Measurements from ENCODE around the gene CYP4A11. TPM values are rescaled to one million over a fixed set of nuclear protein-coding genes. Genes with fewer than 3 reads are reported as not detected.
"Not testable (repeated sequence)": the region's sequence is repeated elsewhere in the genome, so short reads cannot be mapped to it uniquely, and the experiment has no call there.

CYP4A11 gene, protein sequence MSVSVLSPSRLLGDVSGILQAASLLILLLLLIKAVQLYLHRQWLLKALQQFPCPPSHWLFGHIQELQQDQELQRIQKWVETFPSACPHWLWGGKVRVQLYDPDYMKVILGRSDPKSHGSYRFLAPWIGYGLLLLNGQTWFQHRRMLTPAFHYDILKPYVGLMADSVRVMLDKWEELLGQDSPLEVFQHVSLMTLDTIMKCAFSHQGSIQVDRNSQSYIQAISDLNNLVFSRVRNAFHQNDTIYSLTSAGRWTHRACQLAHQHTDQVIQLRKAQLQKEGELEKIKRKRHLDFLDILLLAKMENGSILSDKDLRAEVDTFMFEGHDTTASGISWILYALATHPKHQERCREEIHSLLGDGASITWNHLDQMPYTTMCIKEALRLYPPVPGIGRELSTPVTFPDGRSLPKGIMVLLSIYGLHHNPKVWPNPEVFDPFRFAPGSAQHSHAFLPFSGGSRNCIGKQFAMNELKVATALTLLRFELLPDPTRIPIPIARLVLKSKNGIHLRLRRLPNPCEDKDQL
- not detected for total RNA-seq

DNA sequence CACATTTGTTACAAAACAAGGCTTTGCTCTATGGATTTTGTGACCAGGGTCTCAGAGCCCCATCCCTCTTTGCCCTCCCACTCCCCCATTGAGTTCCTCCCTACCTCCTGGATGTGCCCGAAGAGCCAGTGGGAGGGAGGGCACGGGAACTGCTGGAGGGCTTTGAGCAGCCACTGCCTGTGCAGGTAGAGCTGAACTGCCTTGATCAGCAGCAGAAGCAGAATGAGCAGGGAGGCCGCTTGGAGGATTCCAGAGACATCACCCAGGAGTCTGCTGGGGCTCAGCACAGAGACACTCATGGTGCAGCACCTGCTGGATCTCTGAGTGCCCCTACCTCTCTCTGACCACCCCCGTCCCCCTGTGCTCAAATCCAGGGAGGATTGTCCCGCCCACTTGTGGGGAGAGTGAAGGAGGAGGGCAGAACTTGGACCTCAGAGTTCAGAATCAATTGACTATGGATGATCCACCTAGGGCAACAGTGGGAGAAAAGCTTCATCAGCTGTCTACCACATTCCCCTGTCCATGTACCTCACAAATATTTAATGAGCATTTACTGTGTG is at the start of gene CYP4A11:
Gene CYP4A11, minus strand, starts transcription at position 342 of the 560 bp plus-strand sequence. Its CDS starts 43 bp downstream, at position 299.
- TF ChIP-seq POLR2AphosphoS5 (IDR thresholded peaks at IDR 0.05) (no peak), POLR2A (IDR thresholded peaks at IDR 0.05) (no peak)
- TF ChIP-seq, protein P1, sequence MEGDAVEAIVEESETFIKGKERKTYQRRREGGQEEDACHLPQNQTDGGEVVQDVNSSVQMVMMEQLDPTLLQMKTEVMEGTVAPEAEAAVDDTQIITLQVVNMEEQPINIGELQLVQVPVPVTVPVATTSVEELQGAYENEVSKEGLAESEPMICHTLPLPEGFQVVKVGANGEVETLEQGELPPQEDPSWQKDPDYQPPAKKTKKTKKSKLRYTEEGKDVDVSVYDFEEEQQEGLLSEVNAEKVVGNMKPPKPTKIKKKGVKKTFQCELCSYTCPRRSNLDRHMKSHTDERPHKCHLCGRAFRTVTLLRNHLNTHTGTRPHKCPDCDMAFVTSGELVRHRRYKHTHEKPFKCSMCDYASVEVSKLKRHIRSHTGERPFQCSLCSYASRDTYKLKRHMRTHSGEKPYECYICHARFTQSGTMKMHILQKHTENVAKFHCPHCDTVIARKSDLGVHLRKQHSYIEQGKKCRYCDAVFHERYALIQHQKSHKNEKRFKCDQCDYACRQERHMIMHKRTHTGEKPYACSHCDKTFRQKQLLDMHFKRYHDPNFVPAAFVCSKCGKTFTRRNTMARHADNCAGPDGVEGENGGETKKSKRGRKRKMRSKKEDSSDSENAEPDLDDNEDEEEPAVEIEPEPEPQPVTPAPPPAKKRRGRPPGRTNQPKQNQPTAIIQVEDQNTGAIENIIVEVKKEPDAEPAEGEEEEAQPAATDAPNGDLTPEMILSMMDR (IDR thresholded peaks at IDR 0.05), result no peak
- Histone ChIP-seq H3K27ac (no peak within 1 kb of the TSS), H3K4me3 (no peak within 1 kb of the TSS), H3K27me3 (replicated peaks; ENCODE audit: insufficient read depth) (no peaks in the 10 kb centered on the region), H3K4me1 (replicated peaks) (no peaks in the 10 kb centered on the region), H3K36me3 (no peaks in the 10 kb centered on the region), H3K9me3 (no peaks in the 10 kb centered on the region)
- 68% methylated on average over 5 of the region's 5 CpGs for WGBS
- DNase-seq (ENCODE audit: low spot score), result no peak
- intact Hi-C loops (cut with DNase I), result no loop called here

DNA sequence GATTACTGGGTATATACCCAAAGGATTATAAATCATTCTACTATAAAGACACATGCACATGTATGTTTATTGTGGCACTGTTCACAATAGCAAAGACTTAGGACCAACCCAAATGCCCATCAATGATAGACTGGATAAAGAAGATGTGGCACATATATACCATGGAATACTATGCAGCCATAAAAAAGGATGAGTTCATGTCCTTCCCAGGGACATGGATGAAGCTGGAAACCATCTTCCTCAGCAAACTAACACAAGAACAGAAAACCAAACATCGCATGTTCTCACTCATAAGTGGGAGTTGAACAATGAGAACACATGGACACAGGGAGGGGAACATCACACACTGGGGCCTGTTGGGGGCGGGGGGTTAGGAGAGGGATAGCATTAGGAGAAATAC is 49.3 kb upstream of the CYP4A11 start:
- intact Hi-C loops (cut with DNase I), result not testable (repeated sequence)

DNA sequence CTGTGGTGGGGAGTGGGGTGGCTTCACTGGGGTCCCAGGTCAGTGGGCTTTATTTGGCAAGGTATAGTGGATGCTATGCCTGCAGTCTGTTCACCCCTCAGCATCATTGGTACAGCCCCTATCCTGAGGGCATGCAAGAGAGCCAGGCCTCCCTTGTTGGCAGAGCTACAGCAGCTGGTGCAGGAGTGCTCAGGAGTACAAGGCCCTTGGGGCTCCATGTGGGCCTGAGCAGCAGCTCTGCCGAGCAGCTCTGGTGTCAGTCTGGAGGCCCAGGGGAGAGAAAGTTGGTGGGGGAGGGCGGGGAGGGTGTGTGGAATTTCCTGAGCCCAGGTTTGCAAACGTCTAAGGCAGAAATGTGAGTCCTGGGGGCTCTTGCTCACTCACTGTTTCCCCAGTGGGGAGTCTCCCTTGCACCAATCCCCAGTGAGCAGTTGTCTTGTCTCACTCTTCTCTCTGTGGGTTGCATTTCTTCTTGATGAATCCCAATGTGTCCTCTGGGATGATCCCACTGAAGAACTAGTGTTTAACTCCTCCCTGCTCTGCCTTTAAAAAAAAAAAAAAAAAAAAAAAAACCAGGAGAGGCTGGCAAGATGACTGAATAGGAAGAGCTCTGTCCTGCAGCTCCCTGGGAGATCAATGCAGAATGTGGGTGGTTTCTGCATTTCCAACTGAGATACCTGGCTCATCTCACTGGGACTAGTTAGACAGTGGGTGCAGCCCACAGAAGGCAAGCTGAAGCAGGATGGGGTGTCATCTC is 42.7 kb upstream of the CYP4A11 start:
- WGBS, result 41% methylated on average over 3 of the region's 3 CpGs
- no peaks in the 10 kb centered on the region for H3K9me3 ChIP-seq
- H3K4me3 ChIP-seq, result no peak overlapping the region
- no peaks in the 10 kb centered on the region for H3K27me3 ChIP-seq (replicated peaks; ENCODE audit: insufficient read depth)
- no peak overlapping the region for H3K27ac ChIP-seq
- DNase-seq (ENCODE audit: low spot score), result no peak
- intact Hi-C loops (cut with DNase I), result no loop called here
- no peaks in the 10 kb centered on the region for H3K4me1 ChIP-seq (replicated peaks)
- H3K36me3 ChIP-seq, result no peaks in the 10 kb centered on the region
- TF ChIP-seq POLR2AphosphoS5 (IDR thresholded peaks at IDR 0.05) (no peak), POLR2A (IDR thresholded peaks at IDR 0.05) (no peak)
- TF ChIP-seq, protein P1 (IDR thresholded peaks at IDR 0.05), result no peak

More for the DNA sequence above, 49.3 kb upstream of the CYP4A11 start:
- H3K9me3 ChIP-seq; H3K4me3 ChIP-seq; H3K36me3 ChIP-seq; DNase-seq (ENCODE audit: low spot score); H3K27ac ChIP-seq; H3K27me3 ChIP-seq (replicated peaks; ENCODE audit: insufficient read depth); H3K4me1 ChIP-seq (replicated peaks): not testable (repeated sequence)
- 94% methylated on average over 2 of the region's 2 CpGs for WGBS

DNA sequence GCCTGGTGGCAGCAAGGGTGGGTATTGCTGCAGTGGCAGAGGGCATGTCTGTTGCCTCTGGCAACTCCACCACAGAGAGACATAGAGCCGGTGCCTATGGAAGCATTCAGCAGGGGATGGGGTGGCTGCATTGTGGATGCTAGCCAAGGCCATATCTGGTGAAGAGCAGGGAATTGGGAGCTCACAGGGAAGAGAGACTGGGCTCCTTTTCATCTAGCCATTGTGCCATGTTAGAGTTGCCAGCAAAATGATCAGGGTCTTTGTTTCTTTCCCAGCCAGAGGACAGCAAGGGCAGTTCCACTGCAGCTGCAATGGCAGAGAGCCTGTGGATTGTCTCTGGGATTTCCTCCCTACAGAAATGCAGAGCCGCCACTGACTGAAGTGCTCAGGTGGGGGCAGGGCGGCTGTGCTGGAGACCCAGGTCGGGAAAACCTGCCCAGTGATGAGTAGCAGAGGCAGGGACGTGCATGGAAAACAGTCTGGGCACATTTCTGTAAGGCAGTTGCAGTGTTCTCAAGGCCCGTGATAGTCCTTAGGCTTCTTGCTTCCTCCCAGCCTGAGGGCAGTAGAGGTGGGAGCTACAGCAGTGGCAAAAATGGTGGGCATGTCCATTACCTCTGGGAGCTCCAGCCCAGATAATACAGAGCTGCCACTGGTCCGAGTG is 42.0 kb upstream of the CYP4A11 start:
- TF ChIP-seq, protein P1 (IDR thresholded peaks at IDR 0.05), result no peak
- no peak for TF ChIP-seq POLR2AphosphoS5 (IDR thresholded peaks at IDR 0.05)
- no peak for TF ChIP-seq POLR2A (IDR thresholded peaks at IDR 0.05)
- Histone ChIP-seq H3K4me3 (no peak overlapping the region), H3K9me3 (no peaks in the 10 kb centered on the region), H3K36me3 (no peaks in the 10 kb centered on the region), H3K27ac (no peak overlapping the region), H3K4me1 (replicated peaks) (no peaks in the 10 kb centered on the region), H3K27me3 (replicated peaks; ENCODE audit: insufficient read depth) (no peaks in the 10 kb centered on the region)
- 48% methylated on average over 7 of the region's 7 CpGs for WGBS
- DNase-seq (ENCODE audit: low spot score), result no peak
- intact Hi-C loops (cut with DNase I), result no loop called here
